TTC549 (cell line): ENCODE results near the gene FCN2.

Experiments used
- FAIRE-seq: peaks from 2 replicates; lab custom pipeline; 2012; peaks lifted over from hg19 to GRCh38; lab: Jason Lieb, UNC

Gene FCN2

GRCh38 chr9:134869554-134870300 is 10.9 kb upstream of the FCN2 start:
- no peak for FAIRE-seq

GRCh38 chr9:134870301-134870694 is 10.3 kb upstream of the FCN2 start:
- FAIRE-seq = no peak

DNA sequence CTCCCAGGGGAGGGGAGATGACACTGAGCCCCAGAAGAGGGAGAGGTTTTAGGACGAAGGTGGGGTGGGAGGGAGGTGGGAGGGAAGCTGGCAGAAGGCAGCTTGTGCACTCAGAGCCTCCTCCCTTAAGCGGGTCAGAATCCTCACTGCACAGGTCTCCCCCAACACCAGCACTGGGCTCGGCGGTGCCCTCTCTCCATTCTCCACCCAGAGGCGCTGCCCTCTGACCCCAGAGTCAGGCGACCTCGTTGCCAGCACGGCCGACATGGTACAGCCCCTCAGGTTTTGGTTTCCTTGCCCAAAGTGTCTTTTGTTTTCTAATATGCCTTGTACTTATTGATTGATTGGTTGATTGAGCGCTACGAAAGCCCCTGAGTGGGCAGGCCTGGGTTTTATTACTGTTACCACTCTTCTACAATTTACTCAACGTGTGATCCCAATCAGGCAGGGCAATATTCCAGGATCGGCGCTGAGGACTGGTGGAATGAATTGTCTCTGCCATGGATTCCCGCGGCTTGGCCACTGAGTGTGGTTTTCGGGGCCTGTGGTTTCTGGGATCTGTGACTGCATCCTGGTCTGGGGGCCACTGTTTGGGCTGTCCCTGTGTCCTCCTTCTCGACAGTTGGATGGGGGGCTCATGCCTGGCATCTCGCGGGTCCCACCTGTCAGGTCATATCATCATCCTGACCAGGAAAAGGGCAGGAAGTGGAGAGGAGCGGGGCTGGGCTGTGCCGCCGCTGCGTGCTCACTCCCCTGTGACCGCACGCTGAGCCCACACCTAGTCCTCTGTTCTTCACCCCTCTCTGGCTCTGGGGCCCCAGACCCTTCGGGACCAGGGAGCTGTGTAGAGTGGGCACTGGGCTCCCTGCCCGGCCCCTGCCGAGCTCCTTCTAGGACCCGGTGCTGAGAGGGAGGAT is 9.6 kb upstream of the FCN2 start:
- FAIRE-seq = no peak

DNA sequence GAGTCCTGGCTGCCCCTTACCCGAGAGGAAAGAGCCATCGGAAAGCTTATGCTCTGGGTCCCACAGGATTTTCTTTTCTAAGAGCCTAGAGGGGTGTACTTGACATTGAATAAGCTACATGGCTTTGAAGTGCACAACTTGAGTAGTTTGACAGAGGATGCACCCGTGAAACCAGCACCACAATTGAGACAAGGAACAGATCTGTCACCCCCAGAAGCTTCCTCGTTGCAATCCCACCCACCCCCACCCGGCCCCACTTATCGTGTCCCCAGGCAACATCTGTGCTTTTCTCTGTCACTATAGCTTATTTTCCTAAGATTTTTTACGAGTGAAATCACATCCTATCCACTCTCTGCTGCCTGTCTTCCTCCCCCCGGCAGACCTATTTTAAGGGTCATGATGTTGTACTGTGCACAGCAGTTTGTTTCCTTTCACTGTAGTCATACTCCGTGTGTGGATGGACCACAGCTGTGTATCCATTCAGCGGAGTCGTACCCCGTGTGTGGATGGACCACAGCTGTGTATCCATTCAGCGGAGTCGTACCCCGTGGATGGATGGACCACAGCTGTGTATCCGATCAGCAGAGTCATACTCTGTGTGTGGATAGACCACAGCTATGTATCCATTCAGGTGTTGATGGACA is 8.8 kb upstream of the FCN2 start:
- FAIRE-seq = no peak

GRCh38 chr9:134872482-134873231 is 8.0 kb upstream of the FCN2 start:
- no peak for FAIRE-seq

DNA sequence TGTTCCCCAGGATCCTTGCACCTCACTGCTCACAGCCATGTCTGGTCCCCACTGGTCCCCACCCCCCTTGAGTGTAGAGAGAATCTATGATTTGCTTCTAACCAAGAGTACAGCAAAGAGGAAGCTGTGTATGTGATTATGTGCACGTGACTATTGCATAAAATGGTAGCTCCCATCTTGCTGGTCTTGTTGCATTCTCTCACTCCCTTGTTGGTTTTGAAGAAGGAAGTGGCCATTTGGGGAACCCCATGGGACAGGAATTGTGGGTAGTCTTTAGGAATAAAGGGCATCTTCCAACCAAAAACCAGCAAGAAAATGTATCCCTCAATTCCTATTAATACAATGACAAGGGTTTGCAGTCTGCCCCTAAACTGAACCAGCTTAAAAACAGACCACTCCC is 5.2 kb upstream of the FCN2 start:
- FAIRE-seq = no peak

DNA sequence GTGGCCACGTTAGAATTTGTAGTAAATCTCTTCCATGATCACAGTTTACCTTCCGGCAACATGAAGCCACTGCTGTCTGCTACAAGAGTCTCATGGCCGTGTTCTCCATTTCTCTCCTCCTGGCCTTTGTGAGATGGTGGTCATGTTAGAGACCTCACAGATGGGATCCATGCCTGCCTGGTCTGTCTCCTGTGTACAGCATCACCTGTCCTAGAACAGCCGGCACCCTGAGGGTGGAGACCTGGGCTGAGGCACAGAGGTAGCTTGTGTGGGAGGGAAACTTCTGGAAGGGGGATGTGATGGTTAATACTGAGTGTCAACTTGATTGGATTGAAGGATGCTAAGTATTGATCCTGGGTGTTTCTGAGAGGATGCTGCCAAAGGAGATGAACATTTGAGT is 3.1 kb upstream of the FCN2 start:
- FAIRE-seq = no peak

DNA sequence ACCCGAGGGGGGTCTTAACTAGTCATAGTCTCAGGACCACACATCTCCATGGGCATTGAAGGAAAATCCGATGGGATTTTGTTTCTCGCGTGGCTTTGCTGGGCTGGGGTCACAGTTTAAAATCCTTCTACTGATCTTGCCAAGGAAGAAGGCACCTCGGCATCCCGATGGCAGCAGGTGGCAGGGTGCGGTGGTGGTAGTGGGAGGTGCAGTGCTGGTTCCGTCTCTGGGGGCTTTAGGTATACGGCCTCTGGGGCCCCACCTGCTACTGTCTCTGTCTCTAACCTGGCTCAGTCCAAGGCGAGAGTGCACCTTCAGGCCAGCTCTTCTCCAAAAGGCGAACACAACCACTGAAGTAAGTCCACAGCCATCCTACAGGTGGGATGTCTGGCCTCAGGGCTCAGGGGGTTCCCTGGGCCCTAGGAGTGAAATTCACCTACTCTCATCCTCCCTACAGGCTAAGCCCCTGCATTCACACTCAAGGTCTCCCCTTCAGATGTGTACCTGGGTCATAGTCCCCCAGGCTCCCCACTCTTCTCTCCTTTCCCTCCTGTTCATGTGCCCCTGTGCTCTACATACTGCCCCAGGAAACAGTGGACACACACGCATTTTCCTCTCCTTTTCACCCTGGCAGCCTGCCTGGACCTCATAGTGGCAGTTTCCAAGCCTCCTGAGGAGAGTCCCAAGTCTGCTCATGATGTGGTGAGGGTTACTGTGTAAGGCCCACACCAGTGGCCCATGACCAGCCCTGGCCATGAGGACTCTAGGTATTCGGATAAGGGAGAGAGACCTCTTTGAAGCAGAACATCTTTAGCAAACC is 736 bp upstream of the FCN2 start:
- no peak for FAIRE-seq

GRCh38 chr9:134881313-134881670 is 682 bp downstream of the FCN2 start:
- FAIRE-seq = no peak

- FAIRE-seq = no peak
Measured at GRCh38 chr9:134882204-134882785, 1.7 kb downstream of the FCN2 start.

- no peak for FAIRE-seq
Measured at GRCh38 chr9:134883040-134883782, 2.6 kb downstream of the FCN2 start.

GRCh38 chr9:134884492-134884891 is 3.9 kb downstream of the FCN2 start:
- FAIRE-seq = no peak

GRCh38 chr9:134885001-134885678 is 4.5 kb downstream of the FCN2 start:
- FAIRE-seq = no peak

- no peak for FAIRE-seq
Measured at GRCh38 chr9:134885679-134886412, 5.2 kb downstream of the FCN2 start.

- FAIRE-seq = no peak
Measured at GRCh38 chr9:134886413-134886913, 5.9 kb downstream of the FCN2 start.

DNA sequence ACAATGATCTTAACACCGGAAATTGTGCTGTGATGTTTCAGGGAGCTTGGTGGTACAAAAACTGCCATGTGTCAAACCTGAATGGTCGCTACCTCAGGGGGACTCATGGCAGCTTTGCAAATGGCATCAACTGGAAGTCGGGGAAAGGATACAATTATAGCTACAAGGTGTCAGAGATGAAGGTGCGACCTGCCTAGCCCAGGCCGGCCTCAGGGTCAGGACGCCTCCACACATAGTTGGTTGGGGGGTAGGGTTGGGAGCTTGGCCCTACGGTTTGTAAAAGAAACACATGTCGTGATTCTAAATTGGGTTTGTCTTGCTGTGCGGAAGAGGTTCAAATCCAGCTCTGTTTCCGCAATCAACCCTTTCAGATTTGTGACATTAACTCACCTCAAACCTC is 6.6 kb downstream of the FCN2 start:
- no peak for FAIRE-seq

DNA sequence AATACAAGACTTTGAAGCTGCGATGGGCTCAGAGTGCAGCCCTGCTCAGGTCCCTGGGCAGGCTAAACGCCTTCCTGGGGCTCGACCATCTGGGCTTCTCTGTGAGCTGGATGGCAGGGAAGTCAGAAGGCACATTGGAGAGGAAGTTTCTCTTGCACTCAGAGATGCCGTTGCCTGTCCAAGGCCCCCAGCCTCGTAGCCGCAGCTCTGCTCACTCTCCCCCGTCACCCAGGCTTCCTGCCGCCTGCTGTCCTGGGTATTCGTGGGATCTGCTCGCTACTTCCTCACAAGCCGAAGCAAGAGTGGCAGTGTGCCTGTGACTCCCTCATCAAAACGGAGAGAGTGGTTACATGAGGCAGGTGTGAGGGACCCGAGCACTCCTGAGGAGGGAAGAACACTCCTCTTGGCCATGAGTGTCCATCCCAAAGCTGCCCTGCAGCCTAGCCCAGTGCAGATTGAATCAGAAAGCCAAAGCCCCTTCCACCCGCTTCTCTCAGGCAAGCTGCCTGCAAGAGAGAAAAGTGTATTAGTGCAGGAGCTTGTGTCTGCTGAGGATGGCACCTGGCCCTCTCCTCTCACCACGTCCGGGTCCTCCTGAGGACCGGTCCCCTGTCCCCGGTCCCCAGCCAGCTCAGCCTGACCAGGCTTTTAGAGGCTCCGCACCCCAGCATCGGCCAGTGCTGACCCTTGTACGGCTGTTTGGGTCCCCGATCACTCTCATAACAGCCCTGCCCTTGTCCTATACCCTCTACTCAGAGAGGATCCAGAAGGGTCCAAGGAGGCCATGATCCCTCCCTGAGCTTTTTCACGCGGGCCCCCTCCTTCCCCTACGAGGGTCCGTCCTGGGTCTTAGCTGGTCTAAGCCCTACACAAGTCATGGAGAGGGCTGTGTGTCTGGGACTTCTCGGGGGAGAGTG is 7.3 kb downstream of the FCN2 start:
- FAIRE-seq = no peak
